DMS53 treated with DMSO at 0.1 percent for 48 hours (cell line): ENCODE results near the gene NIPAL4.

Experiments
- DNase-seq: peaks from one replicate; lab custom pipeline; 2025; ENCODE audit not compliant: unreplicated experiment; lab: John Stamatoyannopoulos, UW

Gene NIPAL4

DNA sequence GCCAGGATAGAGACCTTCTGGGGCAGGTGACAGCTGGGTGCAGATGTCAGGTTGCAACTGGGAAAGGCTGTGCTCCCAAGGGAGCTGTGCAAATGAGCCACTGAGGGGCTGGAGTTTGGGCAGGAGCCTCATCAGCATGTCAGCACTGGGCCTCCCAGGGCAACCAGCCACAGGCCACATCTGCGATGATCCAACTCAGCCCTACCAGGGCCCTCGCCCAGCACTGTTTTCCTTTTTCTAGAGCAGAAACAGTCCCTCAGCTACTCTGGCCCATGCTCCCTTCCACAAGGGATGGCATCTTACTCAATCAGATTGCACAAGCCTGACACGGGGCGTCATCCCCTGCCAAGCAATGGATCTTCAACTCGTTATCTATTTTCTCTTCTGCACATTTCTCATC is 24.8 kb downstream of the NIPAL4 start:
- DNase-seq, result no peak

DNA sequence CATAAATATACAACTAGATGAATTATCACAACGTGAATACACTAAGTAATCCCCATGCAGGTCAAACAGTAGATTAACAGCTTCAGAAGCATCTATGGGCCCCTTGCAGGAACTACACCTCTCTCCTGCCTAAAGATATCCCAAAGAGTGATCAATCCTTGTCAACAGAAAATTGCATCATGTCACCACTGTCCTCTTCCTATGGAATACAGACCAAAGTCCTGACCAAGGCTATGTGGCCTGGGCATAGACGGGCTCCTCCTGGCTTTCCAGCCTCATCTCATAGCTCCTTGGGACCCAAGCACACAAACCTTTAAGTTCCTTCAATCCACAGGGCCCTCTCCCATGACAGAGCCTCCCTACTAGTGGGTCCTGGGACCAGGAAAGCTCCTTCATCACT is 25.3 kb downstream of the NIPAL4 start:
- no peak for DNase-seq

DNA sequence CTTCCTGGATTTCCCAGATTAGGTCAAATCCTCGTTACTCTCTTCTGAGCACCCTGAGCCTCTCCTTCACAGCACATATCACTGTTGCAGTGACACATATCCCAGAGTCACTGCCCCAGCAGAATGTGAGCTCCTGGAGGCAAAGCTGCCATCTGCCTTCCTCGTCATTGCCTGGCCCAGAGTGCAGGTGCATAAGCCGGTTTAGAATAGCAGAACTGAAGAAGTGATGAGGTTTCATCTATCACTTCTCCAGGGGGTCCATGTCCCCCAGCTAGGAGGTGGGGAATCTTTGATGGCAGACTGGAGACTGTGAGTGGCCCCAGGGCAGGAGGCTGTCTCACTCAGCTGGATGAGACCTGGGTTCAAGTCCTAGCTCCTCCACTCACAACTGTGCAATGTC is 25.8 kb downstream of the NIPAL4 start:
- DNase-seq, result no peak

DNA sequence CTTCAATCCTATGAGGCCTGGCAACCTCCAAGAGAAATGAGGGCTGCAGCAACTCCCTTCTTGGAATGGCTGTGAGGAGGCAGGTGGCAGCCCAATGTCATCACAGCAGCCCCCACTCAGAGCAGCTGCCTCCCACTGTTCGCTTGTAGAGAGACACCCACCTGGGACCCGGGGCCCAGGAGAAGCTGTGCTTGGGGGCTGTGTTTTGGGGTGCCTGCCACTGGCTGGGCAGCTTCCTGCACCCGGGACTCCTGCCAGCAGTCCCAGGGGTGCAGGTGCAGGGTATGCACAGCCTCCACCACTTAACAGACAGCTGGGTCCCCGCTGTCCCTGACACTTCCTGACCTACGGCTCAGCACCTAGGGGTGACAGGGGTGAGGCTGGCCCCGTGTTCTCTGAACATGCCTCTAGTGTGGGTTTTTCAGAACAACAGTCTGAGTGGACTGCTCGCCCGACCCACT is 26.2 kb downstream of the NIPAL4 start:
- DNase-seq, result no peak

DNA sequence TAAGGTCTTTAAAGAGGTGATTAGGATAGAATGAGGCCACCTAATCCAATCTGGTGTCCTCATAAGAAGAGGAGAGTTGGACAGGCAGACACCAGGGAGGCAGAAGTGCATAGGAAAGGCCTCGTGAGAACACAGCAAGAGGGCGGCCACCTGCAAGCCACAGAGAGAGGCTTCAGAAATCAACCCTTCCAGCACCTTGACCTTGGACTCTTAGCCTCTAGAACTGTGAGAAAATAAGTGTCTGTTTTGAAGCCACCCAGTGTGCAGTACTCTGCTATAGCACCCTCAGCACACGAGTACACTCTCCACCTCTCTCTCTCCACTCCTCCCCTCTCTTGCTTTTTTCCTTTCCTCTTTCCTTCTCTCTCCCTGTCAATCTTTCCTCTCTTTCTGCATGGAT is 26.8 kb downstream of the NIPAL4 start:
- no peak for DNase-seq

DNA sequence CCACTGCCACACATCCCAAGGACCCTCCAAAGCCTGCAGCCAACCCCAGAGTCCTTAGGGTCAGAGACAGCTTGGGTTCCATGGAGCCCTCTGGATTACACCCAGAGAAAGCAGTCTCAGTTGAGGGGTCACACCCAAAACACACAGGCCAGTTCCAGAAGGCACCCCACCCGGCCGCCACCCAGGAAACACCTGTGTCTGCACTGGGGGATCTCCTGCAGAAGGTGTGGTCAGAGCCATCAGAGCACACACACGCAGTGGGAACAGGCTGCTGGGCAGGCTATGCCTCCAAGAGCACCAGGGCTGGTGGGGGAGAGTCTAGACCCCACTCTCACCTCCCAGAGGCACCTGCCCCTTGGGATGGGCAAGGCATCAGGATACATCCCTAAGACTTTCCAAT is 27.3 kb downstream of the NIPAL4 start:
- no peak for DNase-seq

DNA sequence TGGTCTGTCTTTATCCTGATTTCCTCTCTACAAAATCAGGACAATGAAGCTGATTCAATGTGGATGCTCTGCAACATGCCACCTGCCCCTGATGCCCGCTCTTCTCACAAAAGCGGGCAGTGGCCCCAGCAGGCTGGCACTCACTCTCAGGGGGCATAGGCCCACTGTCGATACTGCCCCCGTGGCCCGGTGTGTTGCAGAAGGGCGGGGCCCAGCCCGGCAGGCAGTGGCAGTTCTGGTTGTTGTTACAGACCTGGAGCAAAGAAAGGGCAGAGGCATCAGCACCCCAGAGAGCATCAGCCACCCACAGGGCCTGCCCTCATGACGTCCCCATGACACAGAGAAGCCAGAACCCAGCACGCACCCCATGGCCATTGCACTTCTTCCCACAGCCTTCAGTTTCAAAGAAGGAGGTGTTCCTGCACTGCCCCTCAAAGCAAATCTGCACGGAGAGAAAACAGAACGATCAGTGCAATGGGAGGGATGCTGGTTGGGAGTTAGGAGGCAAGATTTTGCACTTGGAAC is 31.5 kb downstream of the NIPAL4 start:
- DNase-seq, result no peak

DNA sequence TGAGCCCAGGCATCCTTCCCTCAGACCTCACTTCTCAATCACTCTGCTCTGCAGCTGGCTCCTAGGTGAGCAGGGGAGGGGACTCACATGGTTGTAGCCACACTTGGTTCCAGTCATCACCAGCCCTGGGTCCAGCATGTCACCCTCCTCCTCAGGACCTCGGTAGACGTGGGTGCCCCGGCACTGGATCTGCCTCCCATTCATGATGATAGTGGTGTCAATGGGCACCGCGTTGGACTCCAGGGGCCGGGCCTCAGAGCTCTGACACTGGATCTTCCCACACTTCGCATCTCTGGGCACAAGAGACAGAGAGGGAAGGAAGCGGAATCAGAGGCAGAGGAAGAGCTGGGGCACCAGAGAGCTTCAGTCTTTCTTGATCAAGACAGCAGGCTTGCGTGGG is 32.9 kb downstream of the NIPAL4 start:
- DNase-seq, result no peak

DNA sequence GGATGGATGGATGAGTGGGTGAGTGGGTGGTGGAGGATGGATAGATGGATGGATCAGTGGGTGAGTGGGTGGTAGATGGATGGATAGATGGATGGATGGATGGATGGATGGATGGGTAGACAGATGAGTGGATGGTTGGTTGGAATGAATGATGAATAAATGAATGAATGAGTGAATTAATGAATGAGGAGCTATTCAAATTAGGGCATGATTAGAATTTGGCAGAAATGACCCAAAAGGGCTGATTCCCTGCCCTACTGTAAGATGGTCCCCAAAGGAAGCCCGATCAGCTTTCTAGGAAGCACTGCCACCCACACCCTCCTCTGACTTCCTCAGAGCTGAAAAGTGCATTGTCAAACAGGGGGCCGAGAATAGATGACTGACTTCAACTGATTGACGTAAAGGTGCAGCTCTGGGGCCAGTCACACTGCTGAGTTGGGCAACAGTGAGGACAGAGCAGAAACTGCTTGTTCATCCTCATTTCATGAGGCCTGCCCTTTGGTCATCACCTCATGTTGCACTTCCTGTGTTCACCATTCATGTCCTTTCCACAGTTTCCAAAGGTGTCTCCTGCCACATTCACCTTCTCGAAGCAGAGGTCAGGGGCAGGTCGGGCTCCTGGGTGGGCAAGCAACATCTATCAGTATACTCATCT is 34.3 kb downstream of the NIPAL4 start:
- DNase-seq, result no peak

DNA sequence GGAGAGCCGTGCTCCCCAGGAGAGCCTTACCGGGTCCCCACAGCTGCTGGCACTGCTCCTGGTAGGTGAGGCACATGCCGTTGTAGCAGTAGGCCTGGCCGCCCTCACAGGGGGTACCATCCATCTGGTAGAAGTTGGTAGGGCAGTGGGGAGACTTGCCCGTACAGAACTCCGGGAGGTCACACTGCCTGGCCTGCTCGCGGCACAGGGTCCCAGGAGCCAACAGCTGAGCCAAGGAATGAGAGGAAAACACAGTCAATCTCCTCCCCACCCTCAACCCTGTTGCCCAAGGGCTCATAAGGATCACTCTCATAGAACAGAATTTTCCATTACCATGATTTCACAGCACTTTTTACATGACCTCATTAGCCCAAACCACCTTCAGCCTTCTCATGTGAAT is 36.9 kb downstream of the NIPAL4 start:
- DNase-seq, result no peak

DNA sequence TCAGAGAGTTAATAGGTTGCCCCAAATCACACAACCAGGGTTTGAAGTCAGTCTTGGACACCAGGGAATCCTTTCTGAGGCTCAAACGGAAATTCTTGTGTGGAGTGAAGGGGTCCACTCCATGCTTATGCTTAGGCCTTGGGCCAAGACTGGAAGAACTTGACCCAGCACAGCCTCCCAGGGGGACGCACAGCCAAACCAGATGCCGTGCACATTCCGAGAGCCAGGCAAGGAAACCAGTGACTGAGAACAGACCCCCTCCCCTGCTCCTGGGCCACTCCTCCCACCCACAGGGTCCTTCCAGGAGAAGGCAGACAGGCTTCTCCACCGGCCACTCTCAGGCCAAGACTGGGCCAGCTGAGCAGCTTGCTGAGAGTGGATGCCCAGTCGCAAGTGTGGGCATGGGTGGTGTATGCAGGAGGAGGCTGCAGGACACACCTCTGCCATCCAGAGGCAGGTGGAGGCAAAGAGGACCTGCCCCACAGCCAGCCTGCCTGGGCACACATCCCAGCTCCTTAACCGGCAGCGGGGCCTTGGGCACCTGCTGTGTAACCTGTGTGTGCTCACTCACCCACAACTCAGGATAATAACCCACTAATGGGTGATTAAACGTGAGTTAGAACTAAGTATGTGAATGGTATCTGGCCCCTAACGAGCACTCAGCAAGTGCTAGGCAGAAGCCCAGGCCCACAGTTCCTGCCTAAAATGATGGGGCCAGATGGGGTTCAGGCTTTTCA is 38.0 kb downstream of the NIPAL4 start:
- DNase-seq, result no peak

DNA sequence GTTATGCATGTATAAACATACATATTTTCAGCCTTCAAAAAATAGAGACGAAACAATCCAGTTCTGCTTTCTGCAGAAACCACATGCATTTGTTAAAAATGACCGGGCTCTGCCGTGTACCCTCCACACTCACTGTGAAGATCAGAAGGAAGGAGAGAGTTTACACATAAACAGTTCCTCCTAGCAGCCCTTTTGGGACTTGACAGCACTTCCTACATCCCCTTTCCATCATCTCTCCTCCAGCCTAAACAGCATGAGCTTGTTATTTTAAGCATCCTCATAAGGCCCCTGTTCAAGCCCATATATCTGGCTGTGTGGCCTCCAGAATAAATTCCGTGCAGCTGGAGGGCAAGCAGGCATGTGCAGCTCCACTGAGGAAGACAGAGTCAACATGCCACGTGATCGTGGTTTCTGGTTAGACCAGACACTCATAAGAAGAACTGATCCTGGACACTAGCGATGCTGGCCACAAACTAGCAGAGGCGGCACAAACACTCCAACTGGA is 42.2 kb downstream of the NIPAL4 start:
- no peak for DNase-seq

DNA sequence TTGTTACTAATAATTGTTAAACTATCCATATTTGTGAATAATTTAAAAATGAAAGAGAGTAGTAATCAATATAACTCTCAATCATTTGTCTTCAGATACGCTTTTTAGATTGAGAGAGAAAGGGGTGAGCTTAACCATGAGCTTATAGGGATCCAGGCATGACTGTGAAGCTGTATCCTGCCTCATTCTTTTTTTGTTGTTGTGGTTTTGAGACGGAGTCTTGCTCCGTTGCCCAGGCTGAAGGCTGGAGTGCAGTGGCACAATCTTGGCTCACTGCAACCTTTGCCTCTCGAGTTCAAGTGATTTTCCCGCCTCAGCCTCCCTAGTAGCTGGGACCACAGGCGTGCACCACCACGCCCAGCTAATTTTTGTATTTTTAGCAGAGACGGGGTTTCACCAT is 44.0 kb downstream of the NIPAL4 start:
- DNase-seq, result no peak

DNA sequence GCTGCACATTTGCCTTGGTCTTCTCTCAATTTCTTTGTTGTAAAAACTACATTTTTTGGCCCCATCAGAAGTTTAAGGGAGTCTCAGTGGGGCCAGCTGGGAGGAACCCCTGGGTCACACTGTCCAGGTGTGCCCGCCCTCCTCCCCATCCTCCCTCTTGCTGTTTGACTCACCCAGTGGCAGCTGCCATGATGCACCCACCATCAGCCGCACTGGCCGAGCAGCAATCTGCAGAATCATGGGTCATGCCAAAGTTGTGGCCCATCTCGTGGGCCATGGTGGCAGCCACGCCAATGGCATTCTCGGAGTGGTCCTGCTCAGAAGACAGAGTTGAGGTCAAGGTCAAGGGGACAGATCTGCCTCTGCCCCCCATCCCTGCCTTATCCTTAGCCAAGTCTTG is 45.5 kb downstream of the NIPAL4 start:
- DNase-seq, result no peak

DNA sequence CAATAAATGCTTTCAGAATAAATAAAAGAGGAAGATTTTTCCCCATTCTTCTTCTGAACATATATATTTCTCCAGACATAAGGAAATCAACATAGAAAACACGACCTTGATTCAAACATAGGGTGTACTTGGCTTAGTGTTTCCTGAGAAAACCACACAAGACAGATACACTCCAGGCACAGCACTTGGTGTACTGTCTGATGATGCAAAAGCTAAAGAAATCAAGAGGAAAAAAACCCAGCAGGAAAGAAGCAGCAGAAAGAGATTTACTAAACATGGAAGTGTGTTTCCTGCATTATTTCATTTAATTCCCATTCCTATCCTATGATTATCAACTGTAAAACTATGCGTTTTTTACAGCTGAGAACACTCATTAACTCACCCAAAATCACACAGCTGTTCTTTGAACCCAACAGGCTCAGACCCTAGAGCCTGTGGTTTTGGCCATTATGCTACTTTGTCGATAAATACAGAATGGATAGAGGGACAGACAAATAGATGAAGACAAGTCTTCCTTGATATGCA is 46.1 kb downstream of the NIPAL4 start:
- DNase-seq, result no peak

DNA sequence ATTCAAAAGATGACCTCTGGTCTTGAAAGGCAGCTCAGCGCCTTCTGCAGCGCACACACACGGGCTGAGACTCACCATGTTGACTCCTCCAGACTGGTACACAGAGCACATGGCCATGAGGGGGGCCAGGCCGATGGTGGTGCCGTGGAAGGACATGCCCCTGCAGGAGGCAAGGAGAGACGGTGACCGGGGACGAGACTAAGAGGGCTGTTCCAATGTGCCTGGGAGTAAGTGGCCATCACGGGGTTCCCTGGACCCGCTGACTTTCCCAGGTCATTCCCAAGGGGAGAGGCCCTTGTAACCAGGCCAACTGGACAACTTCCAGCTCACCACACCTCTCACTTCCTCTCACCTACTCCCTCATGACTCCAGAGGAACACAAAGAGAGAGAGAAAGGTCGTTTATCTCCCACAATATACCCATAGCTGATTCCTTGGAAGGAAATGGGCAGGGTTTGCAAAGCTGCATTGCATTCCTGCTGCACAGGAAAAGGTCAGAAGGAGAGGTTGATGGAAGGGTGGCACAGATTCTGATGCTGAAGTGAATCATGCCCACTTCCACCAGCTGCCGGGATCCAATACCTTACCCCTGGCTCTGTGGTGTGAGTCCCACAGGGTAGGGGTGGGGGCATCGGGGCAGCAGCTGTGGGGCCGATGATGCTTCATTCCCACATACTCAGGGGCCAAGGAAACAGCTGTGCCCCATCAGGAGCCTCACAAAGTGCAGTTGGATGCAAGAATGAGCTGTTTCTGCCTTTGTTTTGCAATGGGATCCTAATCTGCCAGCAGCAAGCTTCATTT is 47.2 kb downstream of the NIPAL4 start:
- no peak for DNase-seq

DNA sequence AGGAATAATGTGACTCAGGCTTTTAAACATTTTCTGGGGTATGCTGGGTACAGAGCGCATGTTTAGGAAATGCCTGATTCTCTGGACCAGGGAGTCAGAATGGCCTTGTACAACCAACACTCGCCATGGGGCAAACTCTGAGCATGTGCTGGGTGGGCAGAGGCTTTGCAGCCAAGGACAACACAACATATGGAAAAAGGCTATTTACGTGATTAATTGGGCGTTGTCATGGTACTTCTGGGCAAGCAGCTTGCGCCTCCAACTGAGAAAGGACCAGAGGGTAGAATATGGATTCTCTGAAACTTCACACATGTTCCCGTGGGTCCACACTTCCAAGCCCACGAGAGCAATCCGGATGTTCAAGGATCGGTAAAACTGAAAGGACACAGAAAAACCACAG is 49.1 kb downstream of the NIPAL4 start:
- no peak for DNase-seq

DNA sequence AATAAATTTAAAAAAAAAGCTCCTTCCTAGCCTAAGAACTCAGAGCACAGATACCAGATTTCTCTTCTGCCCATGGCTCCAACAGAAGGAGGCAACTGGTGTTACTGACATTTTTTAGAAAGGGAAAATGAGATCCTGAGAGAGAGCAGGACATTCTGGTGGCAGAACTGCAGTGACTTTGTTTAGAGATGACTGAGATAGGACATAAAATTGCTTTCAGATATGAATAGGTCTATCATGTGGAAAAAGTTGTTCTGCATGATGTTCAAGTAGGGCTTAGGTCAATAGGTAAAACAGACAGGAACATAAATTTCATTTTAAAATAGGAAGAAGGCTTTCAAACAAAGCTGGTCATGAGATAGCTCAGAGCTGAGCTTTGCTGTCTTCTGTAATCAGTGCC is 49.6 kb downstream of the NIPAL4 start:
- DNase-seq, result no peak

DNA sequence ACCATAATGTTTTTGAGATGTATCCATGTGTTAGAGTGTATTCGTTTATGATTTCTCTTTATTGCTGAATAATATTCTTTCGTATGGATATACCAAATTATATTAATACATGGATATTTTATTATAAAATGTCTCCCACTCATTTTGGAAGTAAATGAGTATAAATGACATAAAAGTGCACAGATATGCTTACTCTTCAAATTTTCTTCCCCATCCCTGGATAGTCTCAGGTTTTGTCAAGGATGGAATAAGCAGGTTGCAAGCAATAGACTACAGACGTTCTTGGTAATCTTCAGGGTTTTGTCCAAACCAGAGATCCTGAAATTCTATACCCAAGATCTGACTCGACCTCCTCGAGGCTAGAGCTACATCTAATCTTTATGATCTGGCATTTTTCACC is 50.7 kb downstream of the NIPAL4 start:
- no peak for DNase-seq

DNA sequence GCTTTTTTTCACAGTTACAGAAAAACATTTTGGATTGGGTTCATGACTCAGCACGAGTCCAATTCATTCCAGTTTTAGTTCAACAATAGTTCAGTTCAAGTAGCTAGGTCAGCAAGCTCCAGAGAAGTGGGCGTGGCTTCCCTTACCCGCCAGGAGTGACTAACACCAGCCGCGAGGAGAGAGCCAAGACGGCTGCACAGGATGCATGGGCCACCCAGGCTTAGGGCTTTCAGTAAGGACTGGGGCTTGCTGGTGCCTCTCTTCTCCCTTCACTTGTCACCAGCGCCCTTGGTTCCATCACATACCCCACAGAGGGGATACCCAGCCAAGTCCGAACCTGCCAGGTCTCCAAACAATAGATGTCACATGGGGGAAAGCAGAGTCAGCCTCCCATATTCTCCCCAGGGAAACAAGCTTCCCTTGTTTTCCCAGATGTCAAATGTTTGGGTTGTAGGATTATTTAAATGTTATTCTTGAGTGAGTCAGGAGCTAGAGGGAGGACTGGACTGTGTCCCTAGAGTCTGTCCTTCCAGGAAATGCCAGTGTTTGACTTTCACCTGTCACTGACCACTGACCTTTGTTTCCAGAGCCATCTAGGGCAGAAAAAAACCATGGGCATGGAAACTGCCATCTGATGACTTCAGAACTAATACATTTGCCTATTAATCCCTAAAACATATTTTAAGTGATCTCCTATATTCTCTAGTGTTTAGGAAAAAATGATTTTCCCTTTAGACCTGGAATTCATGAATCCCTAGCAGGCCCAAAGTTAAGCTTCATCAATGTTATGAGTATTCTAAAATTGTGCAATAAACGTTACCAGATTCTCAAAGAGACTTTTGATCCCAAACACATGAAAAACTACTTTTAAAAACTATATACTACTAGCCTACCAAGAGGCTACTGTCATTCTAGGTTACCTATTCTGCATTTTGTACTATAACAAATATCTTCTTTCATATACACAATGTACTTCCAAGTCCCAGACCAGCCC is 51.9 kb downstream of the NIPAL4 start:
- peak; percentile 36 for DNase-seq
